ENCODE results near the gene MRPL40. TPM values are rescaled to one million over a fixed set of nuclear protein-coding genes. Genes with fewer than 3 reads are reported as not detected.

Gene MRPL40
- total RNA-seq, 1 donor from 2014 or later: 19.8 TPM

GRCh38 chr22:19406281-19406811 is 26.0 kb upstream of the MRPL40 start:
- intact Hi-C loops (cut with micrococcal nuclease): loop anchor here (10.0 kb wide), 1 partner anchor 228 kb away; no protein-coding TSS in a partner anchor

DNA sequence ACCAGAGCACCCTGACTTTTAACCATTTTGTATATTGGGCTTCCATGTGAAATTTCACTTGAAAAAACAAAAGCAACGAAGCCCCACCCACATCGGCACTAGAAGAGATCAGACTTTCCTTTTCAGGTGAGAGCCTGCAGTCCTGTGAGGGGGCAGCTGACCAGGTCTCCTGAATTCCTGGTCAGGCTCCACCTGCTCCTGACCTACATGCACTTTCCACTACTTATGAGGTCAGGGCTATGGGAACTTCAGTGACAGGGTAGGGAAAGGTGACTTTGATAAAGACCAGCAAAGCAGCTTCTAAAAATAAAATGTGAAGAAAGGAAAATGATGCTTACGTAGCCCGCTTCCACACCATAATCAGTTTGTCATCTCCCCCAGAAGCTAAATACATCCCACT is 25.5 kb upstream of the MRPL40 start:
- intact Hi-C loops (cut with micrococcal nuclease): loop anchor here (10.0 kb wide), 1 partner anchor 228 kb away; no protein-coding TSS in a partner anchor

DNA sequence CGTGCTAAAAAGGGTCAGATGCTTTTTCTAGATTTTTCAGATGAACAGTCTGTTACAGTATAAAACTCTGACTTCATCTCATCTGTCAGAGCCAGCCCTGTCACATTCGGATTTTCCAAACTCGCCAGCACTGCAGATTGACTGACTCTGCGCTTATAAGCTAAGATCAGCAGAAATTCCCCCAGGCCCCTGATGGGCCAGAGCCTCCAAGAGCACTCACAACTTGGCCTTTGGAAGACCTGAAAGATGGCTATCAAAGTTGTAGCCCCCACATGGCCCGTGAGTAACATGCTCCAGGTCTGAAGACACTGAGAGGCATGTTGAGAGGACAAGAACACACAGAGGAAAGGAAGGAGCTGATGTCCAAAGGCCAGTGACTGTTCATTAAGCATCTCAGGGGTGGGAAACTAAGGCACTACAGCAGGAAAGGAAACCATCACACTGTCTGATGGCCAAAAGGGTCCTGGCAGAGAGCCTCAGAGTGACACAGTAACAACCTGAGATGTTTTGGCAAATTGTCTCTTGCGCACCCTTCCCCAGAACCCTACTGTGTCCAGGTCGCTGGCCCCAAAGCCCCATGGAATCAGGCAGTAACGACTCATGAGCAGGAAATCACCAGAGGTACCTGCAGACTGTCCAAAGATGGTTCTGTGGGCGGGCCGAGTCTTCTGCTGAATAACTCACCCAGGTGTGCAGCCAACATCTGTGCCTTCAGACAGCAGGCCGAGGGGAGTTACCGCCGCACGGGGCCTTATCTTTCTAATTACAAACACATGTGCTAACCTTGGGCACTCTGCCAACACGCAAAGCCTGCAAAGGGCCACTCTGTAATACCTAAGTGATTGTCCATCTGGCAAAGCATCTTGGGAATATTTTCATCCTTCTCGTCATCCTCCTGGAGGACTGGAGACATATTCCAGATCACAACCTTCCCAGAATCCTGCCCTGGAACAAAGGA is 24.4 kb upstream of the MRPL40 start:
- intact Hi-C loops (cut with micrococcal nuclease): loop anchor here (10.0 kb wide), 1 partner anchor 227 kb away; no protein-coding TSS in a partner anchor

GRCh38 chr22:19410941-19411689 is 21.2 kb upstream of the MRPL40 start:
- intact Hi-C loops (cut with micrococcal nuclease): no loop called here

- intact Hi-C loops (cut with micrococcal nuclease): no loop called here
Measured at GRCh38 chr22:19411690-19412045, 20.7 kb upstream of the MRPL40 start.

DNA sequence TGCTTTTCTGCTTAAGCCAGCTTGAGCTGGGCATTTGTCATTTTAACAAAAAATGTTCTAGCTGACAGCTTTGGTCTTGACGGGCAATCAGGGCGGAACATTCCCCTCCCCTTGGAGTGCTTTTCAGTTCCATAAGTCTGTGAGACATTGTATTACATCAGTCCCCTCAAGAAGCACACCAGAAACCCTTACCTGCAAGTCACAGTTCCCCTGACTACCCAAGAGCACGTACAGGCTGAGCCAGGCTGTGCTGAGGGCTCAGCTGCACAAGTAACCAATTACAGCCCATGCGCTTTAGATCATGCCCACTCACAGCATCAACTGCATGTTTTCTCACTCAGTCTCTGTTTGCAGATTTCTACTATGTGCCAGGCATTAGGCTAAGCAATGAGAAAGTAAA is 19.9 kb upstream of the MRPL40 start:
- intact Hi-C loops (cut with micrococcal nuclease): no loop called here

DNA sequence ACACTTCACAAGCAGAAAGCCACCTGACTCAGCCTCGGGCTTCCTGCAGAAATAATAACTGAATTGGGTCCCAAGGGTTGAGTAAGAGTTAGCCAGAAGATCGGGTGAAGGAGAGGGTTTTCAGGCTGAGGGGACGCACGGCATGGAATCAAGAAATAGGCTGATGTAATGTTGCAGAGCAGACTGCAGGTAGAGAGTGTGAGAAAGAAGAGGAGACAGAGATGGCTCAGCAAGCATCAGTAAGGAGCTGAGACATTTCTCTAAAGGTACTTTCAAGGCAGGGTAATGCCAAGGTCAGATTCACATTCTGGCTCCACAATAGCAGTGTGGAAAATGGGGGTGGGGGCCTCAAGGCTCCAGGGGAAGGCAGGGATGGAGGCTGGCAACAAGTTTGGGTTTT is 19.4 kb upstream of the MRPL40 start:
- intact Hi-C loops (cut with micrococcal nuclease): no loop called here

- intact Hi-C loops (cut with micrococcal nuclease): loop anchor here (1.0 kb wide), 2 partner anchors 11 to 28 kb away; partner anchors contain the start of gene C22orf39
Measured at GRCh38 chr22:19419086-19419463, 13.3 kb upstream of the MRPL40 start.

GRCh38 chr22:19419464-19420178 is 12.7 kb upstream of the MRPL40 start:
- intact Hi-C loops (cut with micrococcal nuclease): loop anchor here (1.0 kb wide), 2 partner anchors 11 to 28 kb away; partner anchors contain the start of gene C22orf39

GRCh38 chr22:19420321-19420720 is 12.0 kb upstream of the MRPL40 start:
- intact Hi-C loops (cut with micrococcal nuclease): no loop called here

DNA sequence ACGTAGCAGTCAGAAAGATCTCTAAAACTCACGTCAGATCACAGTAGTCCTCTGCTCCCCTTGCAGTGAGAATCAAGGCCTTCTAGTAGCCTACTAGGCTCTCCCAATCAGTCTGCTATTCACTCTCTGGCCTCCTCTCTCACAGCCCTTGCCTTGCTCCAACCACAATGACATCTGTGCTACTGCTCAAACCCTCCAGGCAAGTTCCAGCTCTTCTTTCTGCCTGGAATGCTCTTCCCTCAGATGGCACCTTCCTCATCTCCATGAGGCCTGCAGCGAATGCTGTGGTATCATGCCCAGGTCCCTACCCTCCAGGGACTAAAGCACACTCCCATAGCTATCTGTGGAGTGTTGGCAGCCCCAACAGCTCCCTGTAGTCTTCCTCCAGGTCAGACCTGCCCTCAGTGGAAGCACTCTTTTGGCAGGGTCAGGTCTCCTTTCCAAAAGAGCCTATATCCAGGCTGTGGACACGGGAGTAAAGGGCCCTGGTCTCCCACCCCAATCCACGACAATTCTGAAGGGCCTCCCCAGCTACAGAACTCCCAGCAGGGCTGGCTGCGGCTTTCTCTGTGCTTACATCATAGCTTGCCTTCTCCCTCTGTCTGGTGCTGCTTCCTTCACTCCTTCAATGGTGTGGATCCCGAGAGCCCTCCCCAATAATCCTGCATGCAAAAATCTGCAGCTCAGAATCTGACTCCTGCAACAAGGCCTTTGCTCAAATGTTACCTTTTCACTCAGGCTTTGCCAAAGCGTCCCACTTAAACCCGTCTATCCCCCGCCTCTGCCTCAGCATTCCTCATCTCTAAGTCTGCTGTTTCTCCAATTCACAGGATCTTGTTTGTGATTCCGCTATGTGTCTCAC is 9.7 kb upstream of the MRPL40 start:
- intact Hi-C loops (cut with micrococcal nuclease): no loop called here

DNA sequence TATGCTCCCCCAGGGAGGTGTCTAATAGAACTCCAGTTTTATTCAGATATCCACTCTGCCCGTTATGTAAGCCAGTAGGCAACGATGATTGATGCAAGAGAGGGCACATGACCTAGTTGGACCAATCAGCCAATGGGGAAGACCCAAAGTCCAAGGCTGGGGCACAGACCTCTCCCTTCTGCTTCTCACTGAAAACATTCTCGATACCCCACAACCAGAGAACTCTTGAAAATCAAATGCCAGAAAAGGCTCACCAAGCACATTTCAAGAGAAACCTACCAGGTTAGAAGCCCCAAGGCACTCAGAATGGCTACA is 8.2 kb upstream of the MRPL40 start:
- intact Hi-C loops (cut with micrococcal nuclease): no loop called here

DNA sequence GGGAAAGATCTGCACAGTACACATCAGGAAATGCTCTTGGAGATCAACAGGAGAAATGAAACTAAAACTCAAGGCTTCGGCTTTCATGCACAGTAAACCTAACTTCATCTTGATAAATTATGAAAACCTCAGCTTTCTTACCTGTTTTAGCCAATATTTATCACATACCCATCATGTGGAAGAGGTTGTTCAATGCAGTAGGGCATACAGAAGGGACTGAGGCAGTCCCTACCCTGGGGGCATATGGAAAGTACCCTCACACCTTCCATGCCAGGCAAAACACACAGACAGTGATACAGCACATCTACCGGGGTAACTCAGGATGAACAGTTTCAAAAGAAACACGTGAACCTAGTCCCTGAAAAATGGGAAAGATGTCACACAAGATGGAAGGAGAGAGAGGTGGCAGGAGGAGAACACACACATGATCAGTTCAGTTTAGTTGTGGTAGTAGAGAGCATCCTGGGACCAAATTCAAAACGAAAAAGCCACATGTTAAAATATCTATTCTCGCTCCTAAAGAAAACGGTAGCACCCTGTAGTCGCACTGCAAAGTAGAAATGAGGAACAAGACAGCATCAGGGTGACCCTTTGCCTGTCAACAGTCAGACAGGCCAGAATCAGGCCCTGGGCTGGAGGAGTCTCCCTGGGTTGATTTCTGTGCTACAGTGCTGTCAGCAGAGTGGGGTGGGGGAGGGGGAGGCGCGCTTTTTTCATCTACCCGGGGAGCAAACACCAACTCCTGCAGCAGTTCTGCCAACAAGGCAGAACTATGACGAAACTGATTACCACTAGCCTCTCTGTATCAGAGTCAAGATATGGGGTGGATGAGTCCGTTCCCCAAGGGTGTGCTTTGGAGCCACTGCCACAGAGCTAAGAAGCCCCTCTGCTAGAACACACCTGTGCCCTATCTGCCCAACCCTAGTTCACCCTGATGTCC is 2.1 kb upstream of the MRPL40 start:
- intact Hi-C loops (cut with micrococcal nuclease): loop anchor here (1.0 to 5.0 kb wide), 4 partner anchors 11 to 427 kb away; partner anchors contain the start of genes CLTCL1 and DGCR2

DNA sequence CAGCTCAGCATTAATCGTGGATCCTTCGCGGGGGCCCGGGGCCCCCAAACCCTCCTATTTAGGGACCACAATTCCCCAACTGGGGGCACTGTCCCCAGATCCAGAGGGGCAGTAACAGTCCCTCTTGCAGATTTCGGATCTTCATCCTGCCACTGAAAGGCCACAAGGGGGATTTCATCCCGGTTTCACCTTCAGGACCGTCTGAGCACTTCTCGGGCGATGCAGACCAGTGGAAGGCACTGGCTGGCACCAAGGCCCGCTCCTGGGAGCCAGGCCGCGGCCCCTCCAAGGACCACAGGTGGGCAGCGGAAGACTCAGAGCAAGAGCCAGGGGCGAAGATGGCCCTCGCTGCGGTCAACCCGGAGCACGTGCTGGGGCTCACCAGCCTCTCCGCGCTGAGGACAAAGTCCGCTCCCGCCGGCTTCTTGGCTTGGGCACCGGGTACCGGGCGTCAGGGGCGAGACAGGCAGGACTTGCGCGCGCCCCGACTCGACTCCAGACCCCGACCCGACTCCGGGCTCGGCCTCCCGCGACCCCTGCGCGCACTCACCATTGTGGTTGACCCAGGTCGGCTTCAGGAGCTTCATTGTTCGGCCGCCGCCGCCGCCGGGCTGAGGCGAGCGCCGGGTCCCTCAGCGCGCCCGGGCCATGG is 1.3 kb upstream of the MRPL40 start:
- intact Hi-C loops (cut with micrococcal nuclease): loop anchor here (1.0 to 5.0 kb wide), 4 partner anchors 12 to 426 kb away; partner anchors contain the start of genes CLTCL1 and DGCR2

DNA sequence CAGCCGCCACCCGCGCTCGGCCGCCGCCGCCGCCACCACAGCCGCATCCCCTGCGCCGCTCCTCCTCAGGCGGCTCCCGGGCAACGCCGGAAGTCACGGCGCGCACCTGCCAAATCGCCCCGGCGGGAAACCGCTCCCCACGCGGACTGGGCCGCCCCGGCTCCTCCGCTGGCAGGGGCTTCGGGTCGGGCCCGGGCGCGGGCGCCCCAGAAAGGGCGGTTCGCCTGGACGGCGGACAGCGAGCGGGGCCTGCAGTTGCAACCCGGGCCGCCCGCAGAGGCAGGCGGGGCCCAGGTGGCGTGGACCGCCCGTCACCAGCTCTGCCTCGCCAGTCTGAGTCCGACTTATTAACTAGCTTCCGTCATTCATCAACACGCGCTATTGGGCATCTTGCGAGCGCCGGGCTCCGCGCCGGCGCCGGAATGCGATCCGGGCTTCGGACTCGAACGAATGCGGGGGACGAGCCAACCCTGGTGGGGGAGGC is 654 bp upstream of the MRPL40 start, which contains the start of gene HIRA:
HIRA (minus strand) TSS at position 85 of the 484 bp plus-strand sequence. CDS start 257 bp downstream, outside the sequence.
- intact Hi-C loops (cut with micrococcal nuclease): loop anchor here (1.0 to 5.0 kb wide), 7 partner anchors 16 to 426 kb away; partner anchors contain the start of genes C22orf39, CDC45, CLTCL1 and DGCR2

DNA sequence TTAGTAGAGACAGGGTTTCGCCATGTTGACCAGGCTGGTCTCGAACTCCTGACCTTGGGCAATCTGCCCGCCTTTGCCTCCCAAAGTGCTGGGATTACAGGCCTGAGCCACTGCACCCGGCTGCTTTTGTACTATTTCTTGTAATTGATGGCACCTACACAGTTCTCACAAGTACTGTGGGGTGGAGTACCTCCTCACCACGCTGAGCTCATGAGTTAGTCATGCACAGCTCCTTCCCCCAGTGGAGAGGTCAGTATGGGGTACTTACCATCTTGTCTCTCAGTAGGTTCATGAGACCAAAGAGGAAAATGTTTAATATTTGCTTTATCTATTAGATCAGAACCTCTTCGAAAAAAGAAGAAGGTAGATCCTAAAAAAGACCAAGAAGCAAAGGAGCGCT is 2.1 kb downstream of the MRPL40 start:
- intact Hi-C loops (cut with micrococcal nuclease): loop anchor here (5.0 kb wide), 2 partner anchors 312 to 423 kb away; partner anchors contain the start of gene DGCR2

DNA sequence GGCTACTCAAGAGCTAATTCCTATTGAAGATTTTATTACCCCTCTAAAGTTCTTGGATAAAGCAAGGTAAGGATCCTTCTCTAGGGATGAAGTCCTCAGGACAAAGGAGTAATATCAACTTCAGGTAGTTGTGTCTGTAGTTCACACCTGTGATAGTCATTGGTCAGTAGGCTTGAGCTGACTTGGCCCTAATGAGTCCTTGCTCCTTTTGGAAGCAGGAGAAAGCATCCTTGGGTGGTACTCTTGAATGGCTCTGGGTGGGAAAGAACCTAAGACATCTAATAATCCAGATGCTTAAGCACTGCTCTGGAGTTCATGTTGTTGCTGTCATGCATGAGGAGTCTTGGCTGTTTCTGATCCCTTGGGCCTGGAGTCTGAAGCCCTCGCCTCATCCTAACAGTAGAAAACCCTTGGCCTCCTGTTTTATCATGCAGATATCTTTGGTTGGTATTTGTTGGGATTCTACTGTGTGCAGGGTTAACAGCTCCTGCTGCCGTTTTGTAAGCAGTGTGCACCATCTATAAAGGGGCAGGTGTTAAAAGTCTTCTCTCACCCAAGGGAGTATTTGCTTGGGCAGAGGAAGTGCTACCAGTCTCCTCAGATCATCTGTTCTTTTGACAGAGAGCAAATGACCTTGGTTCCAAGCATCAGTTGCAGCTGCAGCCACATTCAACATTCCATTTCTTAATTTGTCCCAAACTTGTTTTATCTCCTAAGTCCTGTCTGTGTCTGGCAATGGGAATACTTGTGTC is 2.7 kb downstream of the MRPL40 start:
- intact Hi-C loops (cut with micrococcal nuclease): loop anchor here (5.0 kb wide), 2 partner anchors 313 to 422 kb away; partner anchors contain the start of gene DGCR2

All from T-helper 1 cell treated with Interleukin-12 subunit alpha and Interleukin-12 subunit beta and Interleukin-4 antibody, amounts not matched to agents 30 ng/mL and 1 ng/mL, for 36 hours (primary cell).